H9 (cell line): ENCODE data around the gene ALDH1A3. TPM values are rescaled to one million over a fixed set of nuclear protein-coding genes. Genes with fewer than 3 reads are reported as not detected.
A peak's percentile ranks its signal among the peaks of the same experiment; 100 is the strongest.

Experiments
- DNase-seq: peaks from one replicate; pipeline ENCODE4 v3.0.0-alpha.2; 2017
- H2AFZ ChIP-seq: one replicate; pipeline ENCODE4 v1.6.1; 2013; ENCODE audit warnings: mild to moderate bottlenecking, low read length, control low read depth, moderate library complexity
- H2AK5ac ChIP-seq: 2 replicates; pipeline ENCODE4 v1.6.1; 2013; ENCODE audit warnings: low read length, control low read depth, mixed read lengths; ENCODE audit not compliant: insufficient read length
- H2BK120ac ChIP-seq: one replicate; pipeline ENCODE4 v1.6.1; 2013; ENCODE audit warnings: low read depth, mild to moderate bottlenecking, low read length, control low read depth, inconsistent platforms; ENCODE audit not compliant: poor library complexity, severe bottlenecking
- H2BK12ac ChIP-seq: 2 replicates; pipeline ENCODE4 v1.6.1; 2013; ENCODE audit warnings: low read length, control low read depth, mixed read lengths, low read depth; ENCODE audit not compliant: insufficient read length
- H2BK15ac ChIP-seq: 2 replicates; pipeline ENCODE4 v1.6.1; 2013; ENCODE audit warnings: low read depth, low read length, control low read depth
- H2BK20ac ChIP-seq: one replicate; pipeline ENCODE4 v1.6.1; 2013; ENCODE audit warnings: low read depth, mild to moderate bottlenecking, low read length, control low read depth, inconsistent platforms; ENCODE audit not compliant: poor library complexity, severe bottlenecking
- H2BK5ac ChIP-seq: 2 replicates; pipeline ENCODE4 v1.6.1; 2013; ENCODE audit warnings: low read length, control low read depth, mixed read lengths; ENCODE audit not compliant: insufficient read length
- H3K14ac ChIP-seq: 2 replicates; pipeline ENCODE4 v1.6.1; 2013; ENCODE audit warnings: low read length, control low read depth; ENCODE audit not compliant: insufficient read depth
- H3K18ac ChIP-seq: 2 replicates; pipeline ENCODE4 v1.6.1; 2013; ENCODE audit warnings: low read depth, mild to moderate bottlenecking, mixed read lengths, low read length, control low read depth; ENCODE audit not compliant: insufficient read length
- H3K23ac ChIP-seq: 2 replicates; pipeline ENCODE4 v1.6.1; 2013; ENCODE audit warnings: low read length, control low read depth, mixed read lengths, low read depth; ENCODE audit not compliant: insufficient read length
- H3K23me2 ChIP-seq: 2 replicates; pipeline ENCODE4 v1.6.1; 2013; ENCODE audit warnings: low read depth, mild to moderate bottlenecking, mixed read lengths, low read length, control low read depth; ENCODE audit not compliant: insufficient read length, poor library complexity, severe bottlenecking
- H3K27ac ChIP-seq: 2 replicates; pipeline ENCODE4 v1.5.1; 2013; ENCODE audit warnings: low read length, control low read depth, mixed read lengths, low read depth; ENCODE audit not compliant: insufficient read length
- H3K27me3 ChIP-seq: 2 replicates; pipeline ENCODE4 v1.6.1; 2013; ENCODE audit warnings: low read length, control low read depth, inconsistent platforms; ENCODE audit not compliant: insufficient read depth
- H3K4ac ChIP-seq: 2 replicates; pipeline ENCODE4 v1.6.1; 2013; ENCODE audit warnings: low read depth, mild to moderate bottlenecking, control low read depth, inconsistent platforms, low read length, moderate library complexity
- H3K4me1 ChIP-seq: 2 replicates; pipeline ENCODE4 v1.6.1; 2013; ENCODE audit warnings: low read length, control low read depth, inconsistent platforms; ENCODE audit not compliant: insufficient read depth
- H3K4me2 ChIP-seq: 2 replicates; pipeline ENCODE4 v1.6.1; 2013; ENCODE audit warnings: low read length, control low read depth, mixed read lengths; ENCODE audit not compliant: insufficient read length, insufficient read depth
- H3K56ac ChIP-seq: 2 replicates; pipeline ENCODE4 v1.6.1; 2013; ENCODE audit warnings: low read depth, mild to moderate bottlenecking, mixed read lengths, low read length, control low read depth; ENCODE audit not compliant: insufficient read length
- H3K79me1 ChIP-seq: 2 replicates; pipeline ENCODE4 v1.6.1; 2013; ENCODE audit warnings: low read depth, mild to moderate bottlenecking, moderate library complexity, low read length, control low read depth, inconsistent platforms; ENCODE audit not compliant: insufficient read depth, poor library complexity, severe bottlenecking
- H3K79me2 ChIP-seq: 2 replicates; pipeline ENCODE4 v1.6.1; 2013; ENCODE audit warnings: low read length, control low read depth, inconsistent platforms; ENCODE audit not compliant: insufficient read depth
- H3K9ac ChIP-seq: 2 replicates; pipeline ENCODE4 v1.6.1; 2013; ENCODE audit warnings: low read length, control low read depth, mixed read lengths; ENCODE audit not compliant: insufficient read length; ENCODE audit errors: extremely low read depth
- H3K9me3 ChIP-seq: one replicate; pipeline ENCODE4 v1.6.1; 2013; ENCODE audit warnings: low read depth, low read length, inconsistent platforms; ENCODE audit not compliant: control insufficient read depth
- H3T11ph ChIP-seq: one replicate; pipeline ENCODE4 v1.6.1; 2013; ENCODE audit warnings: mild to moderate bottlenecking, low read length, control low read depth, inconsistent platforms
- H4K20me1 ChIP-seq: one replicate; pipeline ENCODE4 v1.6.1; 2013; ENCODE audit not compliant: control insufficient read depth, insufficient read length, insufficient read depth
- H4K5ac ChIP-seq: 2 replicates; pipeline ENCODE4 v1.6.1; 2013; ENCODE audit warnings: low read depth, mild to moderate bottlenecking, mixed read lengths, low read length, control low read depth; ENCODE audit not compliant: insufficient read length
- H4K8ac ChIP-seq: replicated peaks from 2 replicates; pipeline ENCODE4 v1.6.1; 2013; ENCODE audit warnings: low read length, control low read depth, mixed read lengths, low read depth; ENCODE audit not compliant: insufficient read length
- H4K91ac ChIP-seq: 2 replicates; pipeline ENCODE4 v1.6.1; 2013; ENCODE audit warnings: low read depth, mild to moderate bottlenecking, moderate library complexity, mixed read lengths, low read length, control low read depth; ENCODE audit not compliant: insufficient read length
- H3K27ac Mint-ChIP-seq, 3 experiments: 2 replicates in 2 of 3; 3 replicates in 1 of 3; pipeline ENCODE4 v1.8.0; 2020 to 2021; ENCODE audit warnings: mixed read lengths in 3 of 3, mild to moderate bottlenecking in 1 of 3, moderate library complexity in 1 of 3
- H3K27me3 Mint-ChIP-seq: 2 replicates; pipeline ENCODE4 v1.8.0; 2021; ENCODE audit warnings: low read depth, mild to moderate bottlenecking, moderate library complexity, mixed read lengths
- H3K36me3 Mint-ChIP-seq, 3 experiments: 2 replicates in 2 of 3; 3 replicates in 1 of 3; pipeline ENCODE4 v1.8.0; 2020 to 2021; ENCODE audit warnings: low read depth in 3 of 3, mixed read lengths in 3 of 3; ENCODE audit not compliant: insufficient read depth in 1 of 3
- H3K4me1 Mint-ChIP-seq, 2 experiments: 2 replicates each; pipeline ENCODE4 v1.8.0; 2020; ENCODE audit warnings: mixed read lengths in 2 of 2
- H3K4me3 Mint-ChIP-seq, 2 experiments: 2 replicates in 1 of 2; 3 replicates in 1 of 2; pipeline ENCODE4 v1.8.0; 2020 to 2021; ENCODE audit warnings: mild to moderate bottlenecking in 2 of 2, mixed read lengths in 2 of 2, moderate library complexity in 1 of 2
- H3K9me3 Mint-ChIP-seq, 2 experiments: 2 replicates in 1 of 2; 3 replicates in 1 of 2; pipeline ENCODE4 v1.8.0; 2020; ENCODE audit warnings: mild to moderate bottlenecking in 2 of 2, mixed read lengths in 2 of 2, moderate library complexity in 1 of 2
- CTCF ChIP-seq: fragments of 200-600 bp; sonication (generic); conservative IDR thresholded peaks from 3 replicates; pipeline ENCODE4 v1.8.0; 2021; ENCODE audit warnings: antibody characterized with exemption, mild to moderate bottlenecking
- WGBS: extraction: QIAGEN DNeasy Blood & Tissue Kit; methylation state at CpG from one replicate; pipeline ENCODE4 v1.1.7; 2013; ENCODE audit warnings: missing lambda C conversion rate, low lambda C conversion rate, mixed read lengths; ENCODE audit not compliant: insufficient read length; ENCODE audit errors: extremely low coverage; 5-methylcytosine and 5-hydroxymethylcytosine counted together
- total RNA-seq: library from RNA; stranded (reverse); gene quantifications from 2 replicates; pipeline ENCODE4 v1.2.1, GENCODE V29; 2021

Gene ALDH1A3
- total RNA-seq, 1 experiment from 2014 or later = 9.2 TPM

GRCh38 chr15:100899601-100900000 is 20.0 kb downstream of the ALDH1A3 start:
- Histone ChIP-seq H3K4me1 (no peaks in the 10 kb centered on the region), H3K23me2 (no peaks in the 10 kb centered on the region), H3K18ac (no peak overlapping the region), H2BK15ac (no peak overlapping the region), H3K9me3 (no peaks in the 10 kb centered on the region), H3K27ac (no peak overlapping the region), H3K79me1 (no peaks in the 10 kb centered on the region), H4K5ac (no peak overlapping the region), H2BK120ac (no peak overlapping the region), H3K4me2 (no peak overlapping the region), H4K20me1 (no peaks in the 10 kb centered on the region), H3K27me3 (no peaks in the 10 kb centered on the region), H3T11ph (no peak overlapping the region), H2AFZ (no peak overlapping the region), H3K56ac (no peak overlapping the region), H2AK5ac (no peak overlapping the region), H3K14ac (no peak overlapping the region), H2BK5ac (no peak overlapping the region), H3K23ac (no peak overlapping the region), H4K91ac (no peak overlapping the region), H4K8ac (no peak overlapping the region), H3K9ac (no peak overlapping the region), H3K79me2 (no peaks in the 10 kb centered on the region), H2BK20ac (no peak overlapping the region), H2BK12ac (no peak overlapping the region), H3K4ac (no peak overlapping the region)
- DNase-seq = no peak
- Mint-ChIP-seq H3K27me3 (no peaks in the 10 kb centered on the region; the same call in 1 of the 2 replicates), H3K27ac (peak overlapping the region in 1 of 3 experiments; percentile 22; a peak in 1 of 7 replicates), H3K36me3 (peaks cover 0 to 31% (median 4%) of the 10 kb centered on the region in 3 experiments; a peak in 3 of 7 replicates), H3K4me3 (no peak overlapping the region), H3K4me1 (peaks cover 7 to 17% of the 10 kb centered on the region in 2 experiments), H3K9me3 (no peaks in the 10 kb centered on the region)
- no peak for TF ChIP-seq CTCF
- no CpG with 5 or more reads among the region's 5 CpGs for WGBS
